ENCODE results near the gene ENTPD7. TPM values are rescaled to one million over a fixed set of nuclear protein-coding genes. Genes with fewer than 3 reads are reported as not detected.
"Not testable (repeated sequence)": the region's sequence is repeated elsewhere in the genome, so short reads cannot be mapped to it uniquely, and the experiment has no call there.

The ENTPD7 gene
- total and polyA plus RNA-seq, 8 donors, result 1.2 to 36.2 (median 12.2) TPM; not detected in 1

DNA sequence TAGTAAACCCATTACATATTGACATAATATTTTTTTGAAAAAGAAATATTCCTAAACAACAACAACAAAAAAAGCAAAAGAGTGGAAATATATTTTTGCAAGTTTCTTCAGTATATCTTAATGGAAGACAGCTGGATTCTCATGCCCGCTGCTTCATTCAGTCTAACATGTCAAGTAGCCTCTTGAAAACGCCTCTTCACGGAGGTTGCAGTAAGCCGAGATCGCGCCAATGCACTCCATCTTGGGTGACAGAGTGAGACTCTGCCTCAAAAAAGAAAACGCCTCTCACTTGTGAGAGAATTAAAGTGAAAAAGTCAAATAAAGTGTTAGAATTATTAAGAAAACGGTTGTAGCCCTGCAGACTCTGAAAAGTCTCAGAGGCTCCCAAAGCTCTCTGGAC lies 74.1 kb downstream of the ENTPD7 start:
- intact Hi-C loops (cut with DNase I; ENCODE audit: low total_unique reads), result no loop called here
- Histone ChIP-seq H3K4me3 (peak overlapping the region; percentile 66 to 84 (median 78)), H3K27me3 (no peaks in the 10 kb centered on the region), H3K4me1 (peaks cover 12 to 48% (median 34%) of the 10 kb centered on the region in 4 donors), H3K36me3 (peaks cover 4 to 39% (median 36%) of the 10 kb centered on the region in 4 donors), H3K9me3 (no peaks in the 10 kb centered on the region), H3K27ac (peak overlapping the region in 3 of 5 donors; percentile 95 to 98 (median 96))
- peak in 1 of 2 donors; percentile 11 for DNase-seq
- 78 to 84% (median 80%) methylated on average over 8 of the region's 8 CpGs for WGBS, 5 donors
- TF ChIP-seq POLR2A (IDR thresholded peaks at IDR 0.05) (no peak), CTCF (IDR thresholded peaks at IDR 0.05) (no peak), EP300 (IDR thresholded peaks at IDR 0.05) (no peak), POLR2AphosphoS5 (IDR thresholded peaks at IDR 0.05) (no peak)

DNA sequence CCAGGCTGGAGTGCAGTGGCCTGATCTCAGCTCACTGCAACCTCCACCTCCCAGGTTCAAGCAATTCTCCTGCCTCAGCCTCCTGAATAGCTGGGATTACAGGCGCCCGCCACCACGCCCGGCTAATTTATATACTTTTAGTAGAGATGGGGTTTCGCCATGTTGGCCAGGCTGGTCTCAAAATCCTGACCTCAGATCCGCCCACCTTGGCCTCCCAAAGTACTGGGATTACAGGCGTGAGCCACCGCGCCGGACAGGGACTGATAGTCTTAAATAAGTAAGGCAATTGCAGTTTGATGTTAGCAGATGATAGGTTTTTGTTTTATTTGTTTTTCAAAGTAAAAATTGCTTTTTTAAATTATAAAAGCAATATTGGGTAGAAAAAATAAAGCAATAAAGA lies 74.8 kb downstream of the ENTPD7 start:
- H3K36me3 ChIP-seq, result peaks cover 4 to 39% (median 37%) of the 10 kb centered on the region in 4 donors
- peaks cover 12 to 48% (median 34%) of the 10 kb centered on the region in 4 donors for H3K4me1 ChIP-seq
- H3K27me3 ChIP-seq; DNase-seq; H3K9me3 ChIP-seq; intact Hi-C loops (cut with DNase I; ENCODE audit: low total_unique reads); H3K27ac ChIP-seq: not testable (repeated sequence)
- peak overlapping the region in 1 of 4 donors; percentile 84 for H3K4me3 ChIP-seq
- 94 to 99% (median 96%) methylated on average over 10 of the region's 10 CpGs for WGBS, 5 donors

DNA sequence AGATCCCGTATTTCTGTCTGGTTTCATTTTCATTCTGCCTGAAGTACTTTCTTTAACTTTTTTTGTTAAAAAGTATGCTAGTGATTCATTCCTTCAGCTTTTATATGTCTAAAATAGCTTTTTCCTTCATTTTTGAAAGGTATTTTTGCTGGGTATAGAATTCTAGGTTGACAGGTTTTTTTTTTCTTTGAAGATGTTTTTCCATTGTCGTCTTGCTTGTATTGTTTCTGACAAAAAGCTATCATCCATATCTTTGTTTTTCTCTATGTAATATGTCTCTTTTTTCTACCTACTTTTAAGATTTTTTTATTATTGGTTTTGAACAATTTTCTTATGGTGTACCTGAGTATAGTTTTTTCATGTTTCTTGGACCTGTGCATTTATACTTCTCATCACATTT lies 81.0 kb downstream of the ENTPD7 start:
- no peak overlapping the region for H3K4me3 ChIP-seq
- no peak overlapping the region for H3K27ac ChIP-seq
- peaks cover 0 to 19% (median 12%) of the 10 kb centered on the region in 4 donors for H3K9me3 ChIP-seq
- no peak for DNase-seq
- no peaks in the 10 kb centered on the region for H3K27me3 ChIP-seq
- 96 to 100% (median 97%) methylated on average over 2 of the region's 2 CpGs for WGBS, 5 donors
- intact Hi-C loops (cut with DNase I; ENCODE audit: low total_unique reads), result no loop called here
- peaks cover 51 to 95% (median 94%) of the 10 kb centered on the region in 4 donors for H3K36me3 ChIP-seq
- TF ChIP-seq POLR2AphosphoS5 (IDR thresholded peaks at IDR 0.05) (no peak), CTCF (IDR thresholded peaks at IDR 0.05) (no peak), EP300 (IDR thresholded peaks at IDR 0.05) (no peak), POLR2A (IDR thresholded peaks at IDR 0.05) (no peak)
- H3K4me1 ChIP-seq, result peaks cover 0 to 17% (median 4%) of the 10 kb centered on the region in 4 donors

DNA sequence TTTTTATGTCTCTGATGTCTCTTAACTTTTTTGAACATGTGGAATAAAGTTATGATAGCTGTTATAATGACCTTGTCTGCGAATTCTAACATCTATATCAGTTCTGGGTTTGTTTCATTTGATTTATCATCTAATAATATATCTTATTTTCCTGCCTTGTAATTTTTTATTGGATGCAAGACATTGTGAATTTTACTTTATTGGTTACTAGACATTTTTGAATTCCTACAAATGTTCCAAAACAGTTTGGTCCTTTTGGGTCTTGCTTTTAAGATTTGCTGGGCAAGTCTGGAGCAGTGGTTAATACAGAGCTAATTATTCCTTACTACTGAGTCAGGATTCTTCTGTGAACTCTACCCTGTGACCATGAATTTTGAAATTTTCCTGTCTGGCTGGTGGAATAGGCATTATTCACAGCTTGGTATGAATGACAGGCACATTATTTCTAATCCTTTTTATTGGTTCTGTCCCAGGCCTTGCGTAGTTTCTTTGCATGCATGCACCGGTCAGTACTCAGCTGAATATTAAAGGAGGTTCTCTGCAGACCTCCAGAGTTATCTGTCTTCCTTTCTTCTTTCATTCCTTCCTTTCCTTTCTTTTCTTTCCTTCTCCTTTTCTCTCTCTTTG lies 81.7 kb downstream of the ENTPD7 start:
- Histone ChIP-seq H3K36me3 (peaks cover 57 to 100% (median 100%) of the 10 kb centered on the region in 4 donors), H3K9me3 (peaks cover 0 to 19% (median 12%) of the 10 kb centered on the region in 4 donors), H3K4me3 (no peak overlapping the region), H3K27ac (no peak overlapping the region), H3K4me1 (peaks cover 0 to 10% (median under 1%) of the 10 kb centered on the region in 4 donors), H3K27me3 (no peaks in the 10 kb centered on the region)
- TF ChIP-seq POLR2A (IDR thresholded peaks at IDR 0.05), result no peak
- TF ChIP-seq CTCF (IDR thresholded peaks at IDR 0.05), result no peak
- TF ChIP-seq POLR2AphosphoS5 (IDR thresholded peaks at IDR 0.05), result no peak
- TF ChIP-seq EP300 (IDR thresholded peaks at IDR 0.05), result no peak
- WGBS, 5 donors, result 96 to 99% (median 97%) methylated on average over 3 of the region's 3 CpGs
- no peak for DNase-seq
- intact Hi-C loops (cut with DNase I; ENCODE audit: low total_unique reads), result no loop called here

DNA sequence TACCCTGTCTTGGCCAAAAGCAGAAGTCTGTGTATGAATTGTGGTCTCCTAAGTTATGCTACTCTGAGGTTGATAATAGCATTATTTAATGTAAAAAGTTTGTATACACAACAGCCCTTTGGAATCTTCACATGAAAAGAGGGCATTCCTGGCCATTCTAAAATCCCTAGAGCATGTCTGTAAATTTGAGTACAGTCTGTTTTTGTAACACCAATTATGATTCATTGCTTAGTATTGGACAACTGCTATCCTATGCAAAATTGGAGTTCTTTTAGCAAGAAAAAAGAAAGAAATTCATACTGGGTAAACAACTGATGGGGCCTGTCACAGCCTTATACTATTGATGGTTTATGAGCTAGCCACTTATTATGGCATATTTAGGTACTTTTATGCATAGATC lies 82.9 kb downstream of the ENTPD7 start:
- Histone ChIP-seq H3K27ac (no peak overlapping the region), H3K4me3 (no peak overlapping the region), H3K4me1 (peaks cover 0 to 10% (median 0%) of the 10 kb centered on the region in 4 donors), H3K9me3 (peaks cover 0 to 19% (median 12%) of the 10 kb centered on the region in 4 donors), H3K36me3 (peaks cover 63 to 100% (median 100%) of the 10 kb centered on the region in 4 donors), H3K27me3 (no peaks in the 10 kb centered on the region)
- intact Hi-C loops (cut with DNase I; ENCODE audit: low total_unique reads), result no loop called here
- DNase-seq, result no peak
- no peak for TF ChIP-seq EP300 (IDR thresholded peaks at IDR 0.05)

All from stomach (tissue), 9 donors.